IPS DF 4.7 (cell line): ENCODE results near the gene DHPS.
A peak's percentile ranks its signal among the peaks of the same experiment; 100 is the strongest.
"Not testable (repeated sequence)": the region's sequence is repeated elsewhere in the genome, so short reads cannot be mapped to it uniquely, and the experiment has no call there.

Experiments used
- DNase-seq: peaks from one replicate; pipeline ENCODE4 v3.0.0-alpha.2; 2013; ENCODE audit warnings: low spot score; ENCODE audit errors: extremely low read depth

DHPS gene

GRCh38 chr19:12705654-12706331 is 24.1 kb upstream of the DHPS start:
- no peak for DNase-seq

GRCh38 chr19:12705169-12705568 is 23.5 kb upstream of the DHPS start:
- DNase-seq, result no peak

DNA sequence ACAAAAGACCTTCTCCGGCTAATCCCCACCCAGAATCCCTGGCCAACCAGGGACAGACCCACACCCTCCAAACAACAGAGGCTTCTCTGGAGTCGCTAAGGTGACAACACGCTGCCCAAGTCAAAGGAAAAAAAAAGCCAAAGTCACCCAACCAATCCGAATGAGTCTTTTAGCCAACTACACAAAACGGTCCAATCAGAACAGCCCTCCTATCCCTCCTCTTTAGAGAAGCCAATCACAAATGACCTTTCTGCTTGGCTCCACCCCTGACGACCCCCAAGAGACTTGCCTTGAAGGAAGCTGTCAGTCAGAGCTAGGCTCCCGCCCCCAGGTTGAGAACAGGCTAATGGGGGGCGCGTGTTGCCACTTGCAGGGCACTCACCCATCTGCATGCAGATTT is 21.4 kb upstream of the DHPS start:
- DNase-seq, result peak; percentile 87

DNA sequence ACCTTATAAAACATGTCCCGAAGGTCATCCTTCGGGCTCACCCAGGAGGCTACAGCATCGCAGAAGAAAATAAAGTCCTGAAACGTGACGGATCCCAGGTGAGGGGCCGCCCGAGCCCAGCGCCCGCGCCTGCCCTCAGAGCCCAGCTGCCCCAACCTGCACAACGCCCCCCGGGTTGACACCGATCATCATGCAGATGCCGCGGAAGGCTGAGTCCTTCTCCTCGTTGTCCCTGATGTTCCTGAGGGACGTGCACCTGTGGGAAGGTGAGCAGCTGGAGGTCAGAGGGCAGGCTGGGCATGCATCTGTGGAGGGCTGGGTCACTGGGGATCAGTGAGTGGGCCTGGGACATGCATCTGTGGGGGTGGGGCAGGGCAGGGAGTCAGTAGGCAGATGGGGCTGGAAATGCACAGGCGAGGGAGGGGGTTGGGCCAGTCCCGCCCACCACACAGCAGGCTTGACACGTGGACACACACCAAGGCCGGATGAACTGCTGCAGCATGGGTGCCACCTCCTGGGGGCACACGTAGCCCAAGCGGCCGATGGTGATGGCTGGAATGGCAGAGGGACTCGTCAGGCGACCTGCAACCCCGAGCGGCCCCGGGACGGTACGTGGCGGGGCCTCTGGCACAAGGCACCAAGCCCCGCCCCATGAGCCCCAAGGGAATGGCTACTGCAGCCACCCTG is 20.1 kb upstream of the DHPS start:
- DNase-seq, result no peak

GRCh38 chr19:12698138-12698537 is 16.5 kb upstream of the DHPS start:
- no peak for DNase-seq

- DNase-seq, result not testable (repeated sequence)
These were observed 15.7 kb upstream of the DHPS start for GRCh38 chr19:12697425-12697824.

GRCh38 chr19:12696366-12697335 is 15.0 kb upstream of the DHPS start, which contains the start of gene FBXW9:
Gene FBXW9 (minus strand): TSS chr19:12696631. CDS start chr19:12696581, 50 bp downstream.
- DNase-seq, result peak; percentile 78

DNA sequence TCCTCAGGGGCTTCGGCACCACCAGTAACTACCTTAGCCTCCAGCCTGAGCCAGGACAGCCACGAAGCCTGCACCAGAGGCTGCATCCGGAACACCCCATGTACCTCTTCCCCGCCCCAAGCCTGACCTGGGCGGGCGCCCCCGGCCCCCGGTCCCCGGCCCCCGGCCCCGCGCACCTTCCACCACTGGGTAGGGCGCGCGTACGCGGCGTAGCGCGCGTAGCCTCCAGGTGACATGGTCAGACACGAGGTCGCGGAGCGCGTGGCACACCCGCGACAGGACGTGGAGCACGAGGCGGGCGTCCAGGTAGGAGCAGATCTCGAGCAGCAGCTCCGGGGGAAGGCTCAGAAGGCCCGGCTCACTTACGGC is 14.3 kb upstream of the DHPS start:
- DNase-seq, result no peak

DNA sequence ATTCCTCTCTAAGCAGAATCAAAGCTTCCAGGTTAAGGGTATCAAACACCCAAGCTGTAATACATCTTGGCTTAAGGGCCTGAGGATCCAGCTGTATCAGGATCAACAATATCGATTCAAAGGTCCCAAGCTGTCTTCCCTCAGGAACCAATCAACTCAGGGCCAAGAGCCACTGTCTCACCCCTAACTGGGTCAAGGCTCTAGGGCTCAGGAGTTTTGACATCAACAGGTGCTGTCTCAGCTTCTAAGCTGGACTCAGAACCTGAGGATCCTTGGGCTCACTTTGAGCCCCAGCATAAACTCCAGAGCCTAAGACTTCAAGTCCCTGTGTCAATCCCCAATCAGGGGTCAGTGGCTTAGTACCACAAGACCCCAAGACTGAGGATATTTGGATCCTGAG is 13.8 kb upstream of the DHPS start:
- no peak for DNase-seq

GRCh38 chr19:12695096-12695495 is 13.4 kb upstream of the DHPS start:
- DNase-seq, result no peak

DNA sequence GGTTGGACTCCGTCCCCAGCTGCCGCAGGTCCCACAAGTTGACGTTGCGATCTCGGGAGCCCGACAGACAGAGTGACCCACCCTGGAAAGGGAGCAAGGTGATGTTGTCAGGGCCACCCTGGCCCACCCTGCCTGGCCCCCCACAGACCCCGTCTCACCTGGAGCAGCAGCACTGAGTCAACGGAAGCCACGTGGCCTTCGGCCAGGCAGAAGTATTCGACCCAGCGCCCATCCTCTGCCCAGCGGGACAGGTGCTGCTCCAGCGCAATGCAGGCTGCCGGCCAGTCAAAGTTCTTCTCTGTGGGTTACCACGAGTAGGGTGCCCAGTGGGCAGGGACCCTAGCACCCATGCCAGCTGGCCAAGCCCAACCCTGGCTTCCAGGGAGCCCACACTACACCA is 13.0 kb upstream of the DHPS start:
- DNase-seq, result no peak

GRCh38 chr19:12692960-12693359 is 11.3 kb upstream of the DHPS start:
- DNase-seq, result no peak

GRCh38 chr19:12689581-12690216 is 8.0 kb upstream of the DHPS start:
- no peak for DNase-seq

DNA sequence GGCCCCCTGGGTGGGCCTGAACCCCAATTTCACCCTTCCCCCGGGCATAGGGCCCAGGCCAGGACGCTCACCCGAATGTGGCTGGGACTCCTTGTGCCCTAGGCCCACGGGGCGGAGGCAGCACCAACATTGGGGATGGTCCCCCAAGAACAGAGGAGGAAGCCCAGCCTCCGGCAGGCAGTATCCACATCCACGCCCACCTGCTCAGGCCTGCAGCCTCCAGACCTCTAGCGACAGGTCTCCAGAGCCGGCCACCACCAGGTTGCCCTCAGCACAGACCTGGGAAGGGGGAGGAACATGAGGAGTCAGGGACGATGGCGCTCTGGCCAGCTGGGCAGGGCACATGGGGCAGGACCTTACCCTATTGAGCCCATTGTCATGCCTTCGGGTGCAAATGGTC is 7.3 kb upstream of the DHPS start:
- no peak for DNase-seq

DNA sequence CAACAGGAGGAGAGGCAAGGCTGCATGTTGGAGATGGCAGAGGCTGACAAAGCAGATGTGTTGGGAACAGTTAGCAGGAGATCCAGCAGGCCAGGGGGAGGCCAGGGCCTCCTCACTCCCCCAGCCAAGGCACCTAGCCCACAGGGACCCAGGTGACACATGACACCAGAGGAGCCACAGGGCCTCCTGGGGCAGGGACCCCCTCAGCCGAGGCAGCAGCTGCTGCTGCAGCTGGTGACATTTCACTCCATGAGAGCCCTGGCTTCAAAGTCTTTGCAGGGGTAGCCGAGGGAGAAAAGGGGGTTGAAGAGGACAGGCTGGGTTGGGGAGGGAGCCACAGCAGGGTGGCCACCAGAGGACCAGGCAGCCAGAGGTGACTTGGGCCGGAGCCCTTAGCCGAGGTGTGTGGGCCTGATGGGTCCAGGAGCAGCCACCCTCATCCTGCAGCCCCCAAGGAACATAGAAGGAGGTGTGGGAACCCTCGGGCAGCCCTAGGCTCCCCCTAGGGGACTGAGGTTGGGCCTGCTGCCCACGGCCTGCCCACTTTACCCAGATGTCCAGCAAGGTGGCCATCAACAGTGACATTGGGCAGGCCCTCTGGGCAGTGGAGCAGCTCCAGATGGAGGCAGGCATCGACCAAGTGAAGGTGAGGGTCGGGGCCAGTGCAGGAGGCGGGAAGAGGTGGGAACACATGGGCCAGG is 6.0 kb upstream of the DHPS start, which contains the start of gene GNG14:
GNG14 (plus strand) TSS at position 503 of the 701 bp plus-strand sequence; CDS start at position 554, 51 bp downstream.
- DNase-seq, result no peak

DNA sequence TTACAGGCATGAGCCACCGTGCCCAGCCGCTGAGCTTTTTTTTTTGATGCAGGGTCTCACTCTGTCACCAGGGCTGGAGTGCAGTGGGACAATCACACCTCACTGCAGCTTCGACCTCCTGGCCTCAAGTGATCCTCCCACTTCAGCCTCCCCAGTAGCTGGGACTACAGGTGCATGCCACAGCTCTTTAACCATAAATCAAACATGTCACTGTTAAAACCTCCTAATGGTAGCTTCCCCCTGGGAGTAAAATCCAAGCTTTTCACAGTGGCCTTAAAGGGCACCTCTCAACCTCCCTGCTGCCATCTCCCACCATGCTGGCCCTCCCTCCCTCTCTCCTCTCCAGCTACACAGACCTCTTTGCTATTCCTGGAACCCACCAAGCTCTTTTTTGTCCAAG is 4.2 kb upstream of the DHPS start:
- DNase-seq, result no peak

DNA sequence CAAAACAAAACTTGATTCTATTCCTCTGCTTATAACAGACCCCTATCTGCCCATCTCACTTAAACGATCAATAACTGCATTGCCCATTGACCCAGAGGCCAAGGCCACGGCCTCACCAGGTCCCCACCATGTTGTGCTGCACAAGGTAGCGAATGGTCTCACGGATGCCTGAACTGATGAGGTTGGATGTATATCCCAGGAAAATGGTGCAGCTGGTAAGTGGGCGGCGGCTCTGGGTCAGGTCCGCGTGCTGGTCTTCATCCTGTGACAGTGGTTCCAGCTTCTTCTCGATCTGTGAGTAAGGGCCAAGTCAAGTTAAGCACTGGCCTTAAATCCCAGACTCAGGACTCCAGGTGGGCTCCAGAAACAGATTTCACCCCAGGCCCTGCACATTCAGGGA is 1.6 kb downstream of the DHPS start:
- DNase-seq, result no peak

DNA sequence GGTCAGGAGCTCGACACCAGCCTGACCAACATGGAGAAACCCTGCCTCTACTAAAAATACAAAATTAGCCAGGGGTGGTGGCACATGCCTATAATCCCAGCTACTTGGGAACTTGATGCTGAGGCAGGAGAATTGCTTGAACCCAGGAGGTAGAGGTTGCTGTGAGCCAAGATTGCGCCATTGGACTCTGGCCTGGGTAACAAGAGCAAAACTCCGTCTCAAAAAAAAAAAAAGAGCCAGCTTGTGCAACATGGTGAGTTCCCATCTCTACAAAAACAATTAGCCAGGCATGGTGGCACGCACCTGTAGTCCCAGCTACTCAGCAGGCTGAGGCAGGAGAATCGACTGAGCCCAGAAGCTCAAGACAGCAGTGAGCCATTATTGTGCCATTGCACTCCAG is 3.6 kb downstream of the DHPS start:
- not testable (repeated sequence) for DNase-seq

GRCh38 chr19:12676928-12677327 is 4.8 kb downstream of the DHPS start:
- no peak for DNase-seq

DNA sequence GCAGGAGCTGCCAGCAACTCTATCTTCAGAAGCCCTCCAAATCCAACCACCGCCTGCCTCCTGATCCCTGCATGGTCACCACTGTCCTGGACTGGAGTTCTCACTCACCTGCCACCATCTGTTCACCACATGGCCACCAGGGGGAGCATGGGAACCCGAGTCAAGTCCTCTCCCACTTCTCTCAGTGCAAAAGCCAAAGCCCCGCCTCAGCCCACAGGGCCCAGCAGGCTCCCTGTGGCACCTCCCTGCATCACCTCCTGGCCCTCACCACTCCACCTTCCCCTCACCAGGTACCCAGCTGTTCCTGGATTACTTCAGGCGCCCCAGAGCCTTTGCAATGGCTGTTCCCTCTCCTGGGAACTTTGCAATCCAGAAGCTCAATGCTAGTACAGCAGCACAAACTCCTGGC is 5.3 kb downstream of the DHPS start:
- DNase-seq, result no peak

- DNase-seq, result no peak
These were observed 5.7 kb downstream of the DHPS start for GRCh38 chr19:12675940-12676339.
